Upper lobe of left lung (tissue), 6 donors: Measurements from ENCODE around the gene MRNIP. TPM values are rescaled to one million over a fixed set of nuclear protein-coding genes. Genes with fewer than 3 reads are reported as not detected.

ENCODE experiments used
- ATAC-seq, 2 donors: fragments of 200-7000 bp; cut with Tn5 transposase; one replicate each; pipeline ENCODE4 v1.9.1; 2022; ENCODE audit warnings: mild to moderate bottlenecking in 2 of 2, moderate library complexity in 2 of 2; ENCODE audit not compliant: low FRiP score in 2 of 2
- DNase-seq, 2 donors: peaks; one replicate each; pipeline ENCODE4 v3.0.0-alpha.2; 2019 to 2020
- H3K27ac ChIP-seq, 4 donors: fragments of 200-600 bp; sonication (generic); one replicate each; pipeline ENCODE4 v1.5.1; 2016 to 2019
- H3K27me3 ChIP-seq, 4 donors: fragments of 200-600 bp; sonication (generic); one replicate each; pipeline ENCODE4 v1.5.1; 2017 to 2019
- H3K36me3 ChIP-seq, 4 donors: fragments of 200-600 bp; sonication (generic); one replicate each; pipeline ENCODE4 v1.5.1; 2016 to 2019
- H3K4me1 ChIP-seq, 4 donors: fragments of 200-600 bp; sonication (generic); one replicate each; pipeline ENCODE4 v1.5.1; 2018 to 2019
- H3K4me3 ChIP-seq, 4 donors: fragments of 200-600 bp; sonication (generic); one replicate each; pipeline ENCODE4 v1.5.1; 2017 to 2019; ENCODE audit warnings: mild to moderate bottlenecking in 2 of 4, moderate library complexity in 1 of 4
- H3K9me3 ChIP-seq, 4 donors: fragments of 200-600 bp; sonication (generic); one replicate each; pipeline ENCODE4 v1.5.1; 2018 to 2019
- CTCF ChIP-seq, 6 experiments: fragments of 450-650 bp in 4 of 6; fragments of 200-600 bp in 2 of 6; sonication (generic) in 2 of 6; IDR thresholded peaks; one replicate each; pipeline ENCODE4 v1.5.1; 2016 to 2019; ENCODE audit warnings: antibody characterized with exemption in 6 of 6
- EP300 ChIP-seq, 4 donors: sonication (generic); formaldehyde crosslinking; IDR thresholded peaks; one replicate each; pipeline ENCODE4 v1.5.1; 2017; ENCODE audit warnings: antibody characterized with exemption in 4 of 4, control low read depth in 2 of 4
- POLR2A ChIP-seq, 4 donors: fragments of 450-650 bp; IDR thresholded peaks; one replicate each; pipeline ENCODE4 v1.5.1; 2016 to 2017; ENCODE audit warnings: antibody characterized with exemption in 4 of 4, mild to moderate bottlenecking in 2 of 4
- POLR2AphosphoS5 ChIP-seq, 2 donors: sonication (generic); formaldehyde crosslinking; IDR thresholded peaks; one replicate each; pipeline ENCODE4 v1.5.1; 2017; ENCODE audit warnings: antibody characterized with exemption in 2 of 2
- WGBS, 2 donors: methylation state at CpG; one replicate each; pipeline ENCODE4 v1.1.5; 2017 to 2018; 5-methylcytosine and 5-hydroxymethylcytosine counted together
- total RNA-seq, 6 donors: library from RNA; depleted of rRNA in 4 of 6; stranded (reverse); fragments of >200 nt in 4 of 6; gene quantifications; one replicate each; pipeline versions ENCODE4 v1.1.0 to v1.2.1, GENCODE V29; 2016 to 2021
- donor health status: DM: no; HTN: no; CAD: no; lungs with moderate emphysema.
- donor health status: DM: no; HTN: yes; CAD: no; lungs with severe emphysema.

The MRNIP gene
- total RNA-seq, 6 donors from 2014 or later = 20.7 to 142 (median 33.2) TPM

GRCh38 chr5:179863449-179864085, 5.0 kb upstream of the MRNIP start:
- WGBS, 2 donors = 94 to 97% methylated on average over 19 to 29 of the region's 31 CpGs
- ATAC-seq = no peak
- no peak overlapping the region for H3K4me3 ChIP-seq
- H3K27ac ChIP-seq = no peak overlapping the region
- H3K36me3 ChIP-seq = peaks cover 0 to 61% (median 50%) of the 10 kb centered on the region in 4 donors
- TF ChIP-seq EP300 (IDR thresholded peaks at IDR 0.05) (no peak), POLR2AphosphoS5 (IDR thresholded peaks at IDR 0.05) (no peak), POLR2A (IDR thresholded peaks at IDR 0.05) (no peak), CTCF (IDR thresholded peaks at IDR 0.05) (no peak)
- peaks cover 4 to 12% (median 5%) of the 10 kb centered on the region in 4 donors for H3K4me1 ChIP-seq
- no peaks in the 10 kb centered on the region for H3K27me3 ChIP-seq
- H3K9me3 ChIP-seq = no peaks in the 10 kb centered on the region
- peak in 1 of 2 donors; percentile 74 for DNase-seq

- WGBS, 2 donors = 99 to 100% methylated on average over 4 to 9 of the region's 9 CpGs
- TF ChIP-seq CTCF (IDR thresholded peaks at IDR 0.05) = no peak
- no peak for TF ChIP-seq POLR2A (IDR thresholded peaks at IDR 0.05)
- TF ChIP-seq EP300 (IDR thresholded peaks at IDR 0.05) = no peak
- no peak for TF ChIP-seq POLR2AphosphoS5 (IDR thresholded peaks at IDR 0.05)
- peaks cover 4 to 13% (median 6%) of the 10 kb centered on the region in 4 donors for H3K4me1 ChIP-seq
- ATAC-seq (no peak), DNase-seq (no peak)
- H3K27ac ChIP-seq = no peak overlapping the region
- no peaks in the 10 kb centered on the region for H3K9me3 ChIP-seq
- H3K27me3 ChIP-seq = no peaks in the 10 kb centered on the region
- no peak overlapping the region for H3K4me3 ChIP-seq
- peaks cover 0 to 57% (median 46%) of the 10 kb centered on the region in 4 donors for H3K36me3 ChIP-seq
These were observed 4.3 kb upstream of the MRNIP start for GRCh38 chr5:179862891-179863290.

- Histone ChIP-seq H3K9me3 (no peaks in the 10 kb centered on the region), H3K4me1 (peaks cover 7 to 19% (median 10%) of the 10 kb centered on the region in 4 donors), H3K36me3 (peaks cover 0 to 51% (median 43%) of the 10 kb centered on the region in 4 donors), H3K27ac (no peak overlapping the region), H3K4me3 (no peak overlapping the region), H3K27me3 (no peaks in the 10 kb centered on the region)
- no peak for TF ChIP-seq CTCF (IDR thresholded peaks at IDR 0.05)
- no peak for TF ChIP-seq POLR2AphosphoS5 (IDR thresholded peaks at IDR 0.05)
- no peak for TF ChIP-seq POLR2A (IDR thresholded peaks at IDR 0.05)
- TF ChIP-seq EP300 (IDR thresholded peaks at IDR 0.05) = no peak
- ATAC-seq (no peak), DNase-seq (no peak)
- WGBS, 2 donors = 81 to 100% methylated on average over 1 to 2 of the region's 2 CpGs
These were observed 3.7 kb upstream of the MRNIP start for GRCh38 chr5:179862296-179862695.

- ATAC-seq (no peak), DNase-seq (no peak)
- H3K4me1 ChIP-seq = peaks cover 7 to 23% (median 11%) of the 10 kb centered on the region in 4 donors
- no peak overlapping the region for H3K27ac ChIP-seq
- TF ChIP-seq CTCF (IDR thresholded peaks at IDR 0.05) = no peak
- TF ChIP-seq POLR2A (IDR thresholded peaks at IDR 0.05) = no peak
- WGBS, 2 donors = 65 to 87% methylated on average over 11 of the region's 11 CpGs
- H3K36me3 ChIP-seq = peaks cover 0 to 31% (median 29%) of the 10 kb centered on the region in 4 donors
- H3K4me3 ChIP-seq = no peak overlapping the region
- no peaks in the 10 kb centered on the region for H3K9me3 ChIP-seq
- no peaks in the 10 kb centered on the region for H3K27me3 ChIP-seq
These were observed 1.7 kb upstream of the MRNIP start for GRCh38 chr5:179860301-179860700.

GRCh38 chr5:179858241-179858585, 404 bp downstream of the MRNIP start:
- peak; percentile 59 to 64 for ATAC-seq
- peak overlapping the region; percentile 31 to 90 (median 86) for H3K27ac ChIP-seq
- no peaks in the 10 kb centered on the region for H3K9me3 ChIP-seq
- peak; percentile 47 to 91 for DNase-seq
- 0 to 2% methylated on average over 11 to 20 of the region's 32 CpGs for WGBS, 2 donors
- peaks cover 0 to 11% (median 11%) of the 10 kb centered on the region in 4 donors for H3K36me3 ChIP-seq
- H3K4me1 ChIP-seq = peaks cover 7 to 23% (median 11%) of the 10 kb centered on the region in 4 donors
- TF ChIP-seq POLR2A (IDR thresholded peaks at IDR 0.05) = no peak
- TF ChIP-seq CTCF (IDR thresholded peaks at IDR 0.05) = no peak
- TF ChIP-seq EP300 (IDR thresholded peaks at IDR 0.05) = no peak
- no peak for TF ChIP-seq POLR2AphosphoS5 (IDR thresholded peaks at IDR 0.05)
- H3K27me3 ChIP-seq = no peaks in the 10 kb centered on the region
- H3K4me3 ChIP-seq = peak overlapping the region; percentile 77 to 97 (median 86)
